Muscle layer of duodenum (tissue), 2 donors: ENCODE measurements around the gene CELSR3.

ENCODE experiments used
- H3K27ac ChIP-seq: one replicate; pipeline ENCODE4 v1.7.0; 2013; ENCODE audit warnings: mild to moderate bottlenecking, low read length
- H3K27me3 ChIP-seq: one replicate; pipeline ENCODE4 v1.7.0; 2013; ENCODE audit warnings: low read depth, mild to moderate bottlenecking, control low read depth, low read length
- H3K36me3 ChIP-seq, 2 donors: one replicate each; pipeline ENCODE4 v1.7.0; 2013; ENCODE audit warnings: low read length in 2 of 2, control low read depth in 1 of 2, mild to moderate bottlenecking in 1 of 2; ENCODE audit not compliant: insufficient read depth in 2 of 2, control insufficient read depth in 1 of 2
- H3K4me1 ChIP-seq, 2 donors: one replicate each; pipeline ENCODE4 v1.7.0; 2013; ENCODE audit warnings: low read length in 2 of 2, mild to moderate bottlenecking in 2 of 2, control low read depth in 1 of 2, moderate library complexity in 1 of 2; ENCODE audit not compliant: insufficient read depth in 2 of 2, control insufficient read depth in 1 of 2
- H3K4me3 ChIP-seq, 2 donors: one replicate each; pipeline ENCODE4 v1.7.0; 2013; ENCODE audit warnings: low read length in 2 of 2, low read depth in 1 of 2, mild to moderate bottlenecking in 1 of 2
- H3K9me3 ChIP-seq, 2 donors: one replicate each; pipeline ENCODE4 v1.7.0; 2013; ENCODE audit warnings: low read length in 2 of 2, control low read depth in 1 of 2, mild to moderate bottlenecking in 1 of 2; ENCODE audit not compliant: control insufficient read depth in 1 of 2
- donor health status: healthy.

The CELSR3 gene

DNA sequence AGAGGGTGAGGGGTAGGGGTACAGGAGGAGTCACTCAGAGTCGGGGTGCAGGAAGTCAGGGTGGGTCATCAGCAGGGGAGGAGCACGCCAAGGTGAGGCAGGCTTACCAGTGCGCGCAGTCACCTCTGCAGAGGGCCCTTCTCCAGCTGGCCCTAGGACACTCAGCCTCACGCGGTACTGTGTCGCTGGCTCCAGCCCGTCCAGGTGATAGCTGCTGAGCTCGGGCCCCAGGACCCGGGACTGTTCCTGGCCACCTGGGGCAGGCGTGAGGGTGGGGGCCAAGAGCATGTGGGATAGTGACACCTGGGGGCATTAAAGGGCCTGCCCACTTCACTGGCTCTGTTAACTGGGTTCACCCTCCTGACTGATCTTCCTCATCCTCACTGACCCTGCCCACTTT, 75.0 kb downstream of the CELSR3 start:
- Histone ChIP-seq H3K4me3 (no peak overlapping the region), H3K27ac (no peak overlapping the region)

More for the DNA sequence above, 75.0 kb downstream of the CELSR3 start:
- Histone ChIP-seq H3K4me1 (no peaks in the 10 kb centered on the region), H3K36me3 (peaks cover 0 to 8% of the 10 kb centered on the region in 2 donors), H3K27me3 (no peaks in the 10 kb centered on the region), H3K9me3 (no peaks in the 10 kb centered on the region)
